SH-SY5Y (cell line): ENCODE measurements around the gene SNN.

ENCODE experiments used
- GATA2 ChIP-seq: IDR thresholded peaks from 2 replicates; pipeline ENCODE4 v1.6.1; 2011; ENCODE audit warnings: mild to moderate bottlenecking, low read depth, low read length
- GATA3 ChIP-seq: IDR thresholded peaks from 2 replicates; pipeline ENCODE4 v1.6.1; 2011; ENCODE audit warnings: low read depth, mild to moderate bottlenecking, low read length, moderate library complexity

DNA sequence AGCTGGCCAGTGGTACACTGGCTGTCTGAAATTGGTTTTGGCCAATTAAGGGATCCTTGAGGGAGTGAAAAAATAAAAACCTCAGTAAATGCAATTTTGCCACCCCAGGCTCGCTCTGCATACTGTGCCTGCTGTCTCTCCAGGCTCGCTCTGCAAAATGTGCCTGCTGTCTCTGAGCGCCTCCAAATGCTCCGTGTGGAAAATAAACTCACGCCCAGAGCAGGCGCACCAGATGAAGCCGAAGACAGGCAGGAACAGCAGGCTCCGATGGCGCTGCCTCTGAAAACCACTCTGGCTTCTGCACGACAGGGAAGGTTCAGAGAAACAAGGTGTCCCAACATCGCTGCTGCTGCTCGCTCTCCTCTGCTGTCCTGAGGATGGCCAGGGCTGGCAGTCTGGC is 29.1 kb downstream of the SNN start:
- TF ChIP-seq GATA3 (no peak), GATA2 (no peak)
